ENCODE measurements around the gene IRAK1. TPM values are rescaled to one million over a fixed set of nuclear protein-coding genes. Genes with fewer than 3 reads are reported as not detected.

IRAK1 gene
- total and polyA plus RNA-seq, 2 of the 13 experiments (the other 11 are each of a cell fraction or from before 2014, with no cell fraction given): 57.7 to 77.3 TPM

GRCh38 chrX:154056770-154057241 is 37.1 kb upstream of the IRAK1 start (continued):
- TF ChIP-seq PREB (CRISPR knock-in tag; IDR thresholded peaks at IDR 0.05): no peak
- TF ChIP-seq DPF2 (CRISPR knock-in tag; IDR thresholded peaks at IDR 0.05; ENCODE audit: borderline replicate concordance, low read depth): peak; percentile 84
- peak; percentile 64 for TF ChIP-seq GATAD1 (CRISPR knock-in tag; IDR thresholded peaks at IDR 0.05)
- TF ChIP-seq NR2F2 (IDR thresholded peaks at IDR 0.05; ENCODE audit: borderline replicate concordance, low read depth): peak; percentile 28; the same call in 1 of the 2 replicates
- TF ChIP-seq ZBTB4 (CRISPR knock-in tag; IDR thresholded peaks at IDR 0.05; ENCODE audit: borderline replicate concordance): no peak
- no peak for TF ChIP-seq DBP (CRISPR knock-in tag; IDR thresholded peaks at IDR 0.05; ENCODE audit: not compliant biosample characterization)
- TF ChIP-seq BCL6 (CRISPR knock-in tag; IDR thresholded peaks at IDR 0.05): peak; percentile 85
- no peak for TF ChIP-seq ZNF235 (CRISPR knock-in tag; IDR thresholded peaks at IDR 0.05; ENCODE audit: borderline replicate concordance)
- peak; percentile 91 for TF ChIP-seq GATAD2A (CRISPR knock-in tag; IDR thresholded peaks at IDR 0.05)
- no peak for TF ChIP-seq E2F2 (CRISPR knock-in tag; IDR thresholded peaks at IDR 0.05; ENCODE audit: borderline replicate concordance)
- peak; percentile 79 for TF ChIP-seq PHF5A (CRISPR knock-in tag; IDR thresholded peaks at IDR 0.05; ENCODE audit: low read depth, unreplicated experiment)
- no peak for TF ChIP-seq JUN (CRISPR knock-in tag; IDR thresholded peaks at IDR 0.05)
- TF ChIP-seq ZNF629 (CRISPR knock-in tag; conservative IDR thresholded peaks at IDR 0.05): peak; percentile 29; the same call in 1 of the 2 replicates
- TF ChIP-seq ATM (IDR thresholded peaks at IDR 0.05; ENCODE audit: borderline replicate concordance): no peak
- TF ChIP-seq ZNF891 (CRISPR knock-in tag; IDR thresholded peaks at IDR 0.05): no peak
- no peak for TF ChIP-seq ZNF749 (CRISPR knock-in tag; IDR thresholded peaks at IDR 0.05; ENCODE audit: borderline replicate concordance)
- TF ChIP-seq KAT7 (CRISPR knock-in tag; IDR thresholded peaks at IDR 0.05; ENCODE audit: borderline replicate concordance): peak; percentile 81; the same call in 1 of the 2 replicates
- peak; percentile 71; the same call in 1 of the 2 replicates for TF ChIP-seq RFXAP (CRISPR knock-in tag; IDR thresholded peaks at IDR 0.05; ENCODE audit: borderline replicate concordance)
- TF ChIP-seq THAP9 (CRISPR knock-in tag; IDR thresholded peaks at IDR 0.05; ENCODE audit: borderline replicate concordance): peak; percentile 42; the same call in 1 of the 2 replicates
- TF ChIP-seq ZNF263 (CRISPR knock-in tag; IDR thresholded peaks at IDR 0.05): no peak

Measured in HepG2 (cell line).